Subcutaneous adipose tissue (tissue), 4 donors: ENCODE data around the gene CNPY1. TPM values are rescaled to one million over a fixed set of nuclear protein-coding genes. Genes with fewer than 3 reads are reported as not detected.

Experiments
- total RNA-seq, 4 donors: library from RNA; depleted of rRNA; stranded (reverse); fragments of >200 nt; gene quantifications; one replicate each; pipeline ENCODE4 v1.1.0, GENCODE V29; 2016
- TF ChIP-seq, protein P1 (sequence below): fragments of 450-650 bp; IDR thresholded peaks from one replicate; pipeline ENCODE4 v1.5.1; 2016; ENCODE audit warnings: low read depth, mild to moderate bottlenecking, control low read depth, antibody characterized with exemption, moderate library complexity

The CNPY1 gene
- total RNA-seq, 4 donors from 2014 or later, result not detected

DNA sequence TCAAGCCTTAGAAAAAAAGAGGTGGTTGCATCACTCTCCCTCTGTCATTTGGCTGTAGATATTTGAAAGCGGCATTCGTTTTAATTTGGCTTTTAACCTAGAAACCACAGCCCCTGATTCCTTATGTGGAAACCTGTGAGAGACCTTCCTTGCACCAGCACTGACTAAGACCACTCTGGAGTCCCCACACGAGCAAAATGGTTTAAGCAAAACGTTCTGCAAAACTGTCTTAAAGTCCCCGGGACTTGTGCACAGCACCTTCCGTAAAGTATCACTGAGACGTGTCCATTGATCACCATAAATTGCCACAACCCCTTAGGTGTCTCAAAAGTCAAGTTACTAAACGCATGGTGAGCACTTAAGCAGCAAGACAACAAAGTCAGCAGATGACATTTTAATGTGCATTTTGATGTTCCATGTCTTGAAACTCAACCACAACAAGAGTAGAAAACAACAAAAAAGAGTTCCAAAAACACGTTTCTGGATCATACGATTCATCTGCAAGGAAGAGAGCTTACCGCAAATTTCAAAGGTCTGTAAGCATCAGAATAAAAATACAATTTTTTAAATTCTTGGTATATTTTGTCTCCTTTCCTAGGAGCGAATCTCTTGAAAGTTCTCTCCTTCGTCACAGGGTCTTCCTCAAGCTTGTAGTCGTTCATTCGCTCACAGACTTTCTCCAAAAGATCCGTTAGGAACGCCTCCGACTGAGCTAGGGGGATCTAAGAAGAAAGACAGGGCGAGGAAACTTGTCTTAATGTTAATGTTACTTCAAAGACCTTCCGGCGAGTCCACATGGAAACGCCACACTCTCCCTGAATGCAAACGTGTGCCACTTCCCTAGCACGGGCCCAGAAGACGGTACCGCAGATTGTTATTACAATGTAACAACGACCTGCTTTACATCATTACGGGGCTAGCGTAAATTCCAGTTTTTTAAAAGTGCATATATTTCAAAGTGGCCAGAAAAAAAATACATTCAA is 37.7 kb downstream of the CNPY1 start:
- TF ChIP-seq, protein P1, sequence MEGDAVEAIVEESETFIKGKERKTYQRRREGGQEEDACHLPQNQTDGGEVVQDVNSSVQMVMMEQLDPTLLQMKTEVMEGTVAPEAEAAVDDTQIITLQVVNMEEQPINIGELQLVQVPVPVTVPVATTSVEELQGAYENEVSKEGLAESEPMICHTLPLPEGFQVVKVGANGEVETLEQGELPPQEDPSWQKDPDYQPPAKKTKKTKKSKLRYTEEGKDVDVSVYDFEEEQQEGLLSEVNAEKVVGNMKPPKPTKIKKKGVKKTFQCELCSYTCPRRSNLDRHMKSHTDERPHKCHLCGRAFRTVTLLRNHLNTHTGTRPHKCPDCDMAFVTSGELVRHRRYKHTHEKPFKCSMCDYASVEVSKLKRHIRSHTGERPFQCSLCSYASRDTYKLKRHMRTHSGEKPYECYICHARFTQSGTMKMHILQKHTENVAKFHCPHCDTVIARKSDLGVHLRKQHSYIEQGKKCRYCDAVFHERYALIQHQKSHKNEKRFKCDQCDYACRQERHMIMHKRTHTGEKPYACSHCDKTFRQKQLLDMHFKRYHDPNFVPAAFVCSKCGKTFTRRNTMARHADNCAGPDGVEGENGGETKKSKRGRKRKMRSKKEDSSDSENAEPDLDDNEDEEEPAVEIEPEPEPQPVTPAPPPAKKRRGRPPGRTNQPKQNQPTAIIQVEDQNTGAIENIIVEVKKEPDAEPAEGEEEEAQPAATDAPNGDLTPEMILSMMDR, result no peak

DNA sequence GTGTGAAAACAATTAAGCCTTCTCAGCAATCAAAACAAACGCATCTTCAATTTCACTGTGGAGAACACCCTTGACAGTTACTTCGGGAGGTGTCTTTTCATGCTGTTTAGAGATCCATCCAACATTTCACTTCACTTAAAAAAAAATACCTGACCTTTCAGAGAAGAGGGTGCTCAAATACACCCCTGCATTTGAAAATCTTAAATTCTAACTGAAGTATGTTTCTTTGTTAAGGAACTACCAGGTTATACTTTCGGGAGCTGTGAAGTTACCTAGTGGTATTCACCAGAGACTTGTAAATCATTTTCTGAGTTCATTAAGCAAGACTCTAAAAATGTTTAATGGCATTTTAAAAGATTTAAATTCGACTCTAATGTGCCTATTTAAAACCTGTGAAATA is 38.8 kb downstream of the CNPY1 start:
- TF ChIP-seq, protein P1, result no peak

DNA sequence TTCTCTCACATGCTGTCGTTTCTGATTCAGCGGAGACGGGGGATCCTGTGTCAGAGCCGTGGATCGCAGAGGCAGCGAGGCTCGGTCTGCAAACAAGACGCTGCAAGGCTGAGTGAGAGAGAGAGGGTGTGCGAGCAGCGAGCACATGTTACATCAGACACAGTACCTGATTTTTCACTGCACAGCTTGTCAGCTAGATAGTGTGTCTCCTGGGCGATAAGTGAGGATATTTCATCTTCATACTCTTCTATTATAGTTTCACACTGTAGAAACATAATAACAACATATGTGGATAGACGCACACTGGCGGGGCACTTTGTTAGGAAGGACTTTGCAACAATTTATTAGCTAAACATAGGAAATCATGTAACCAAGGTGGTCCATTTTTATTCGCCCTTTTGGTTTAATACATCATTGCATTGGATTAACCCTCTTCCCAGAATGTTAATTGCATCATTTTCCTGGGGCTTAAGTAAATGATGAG is 39.5 kb downstream of the CNPY1 start:
- TF ChIP-seq, protein P1, result no peak

DNA sequence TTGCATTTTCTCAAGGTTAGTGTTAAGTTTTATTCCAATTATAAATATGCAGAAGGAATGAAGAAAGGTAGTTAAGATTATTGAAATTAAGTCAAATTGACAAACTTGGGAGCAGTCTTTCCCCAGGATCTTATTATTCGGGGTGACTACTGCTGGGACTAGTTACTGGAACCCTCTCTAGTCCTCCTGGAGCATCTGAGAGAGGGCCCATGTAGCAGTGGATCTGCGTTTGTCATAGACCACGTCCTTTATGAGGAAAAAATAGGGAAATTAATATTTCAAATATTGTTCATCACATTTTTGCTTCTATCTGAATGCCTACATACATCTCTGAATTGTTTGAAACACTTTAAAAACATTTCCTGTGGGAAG is 41.0 kb downstream of the CNPY1 start:
- TF ChIP-seq, protein P1, result no peak

DNA sequence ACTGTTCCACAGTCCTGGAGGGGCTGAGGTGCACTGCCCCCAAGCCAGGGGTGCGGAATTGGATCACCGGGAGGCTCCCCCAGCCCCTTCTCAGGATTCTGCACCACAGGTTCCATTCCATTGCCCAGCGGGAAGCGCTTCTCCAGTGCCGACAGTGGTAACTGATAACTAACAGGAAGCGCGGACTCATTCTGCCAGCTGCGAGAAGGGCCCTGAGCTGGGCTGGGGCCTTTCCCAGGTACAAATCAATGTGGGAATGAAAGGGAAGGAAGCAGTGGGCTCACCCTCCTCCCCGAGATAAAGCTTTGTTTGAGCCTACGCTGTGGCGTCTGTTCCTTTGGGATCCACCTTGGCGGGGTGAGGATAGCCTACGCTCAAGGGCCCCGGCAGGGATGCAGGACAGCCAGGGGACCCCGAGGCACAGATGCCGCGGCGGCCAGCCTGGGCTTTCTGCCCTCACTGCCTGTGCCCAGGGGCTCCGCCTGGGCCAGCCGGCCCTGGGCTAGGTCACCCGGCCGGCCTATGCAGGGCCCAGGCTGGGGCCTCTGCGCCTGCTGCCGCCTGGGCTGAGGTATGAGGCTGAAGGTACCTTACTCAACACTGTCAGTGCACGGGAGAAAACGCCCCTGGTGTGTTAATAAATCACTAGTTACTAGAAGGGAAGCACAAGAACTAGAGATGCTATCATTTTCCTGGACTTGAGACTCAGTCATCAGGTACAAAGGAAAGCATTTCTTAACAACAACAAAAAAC is 49.0 kb downstream of the CNPY1 start:
- TF ChIP-seq, protein P1, result no peak

DNA sequence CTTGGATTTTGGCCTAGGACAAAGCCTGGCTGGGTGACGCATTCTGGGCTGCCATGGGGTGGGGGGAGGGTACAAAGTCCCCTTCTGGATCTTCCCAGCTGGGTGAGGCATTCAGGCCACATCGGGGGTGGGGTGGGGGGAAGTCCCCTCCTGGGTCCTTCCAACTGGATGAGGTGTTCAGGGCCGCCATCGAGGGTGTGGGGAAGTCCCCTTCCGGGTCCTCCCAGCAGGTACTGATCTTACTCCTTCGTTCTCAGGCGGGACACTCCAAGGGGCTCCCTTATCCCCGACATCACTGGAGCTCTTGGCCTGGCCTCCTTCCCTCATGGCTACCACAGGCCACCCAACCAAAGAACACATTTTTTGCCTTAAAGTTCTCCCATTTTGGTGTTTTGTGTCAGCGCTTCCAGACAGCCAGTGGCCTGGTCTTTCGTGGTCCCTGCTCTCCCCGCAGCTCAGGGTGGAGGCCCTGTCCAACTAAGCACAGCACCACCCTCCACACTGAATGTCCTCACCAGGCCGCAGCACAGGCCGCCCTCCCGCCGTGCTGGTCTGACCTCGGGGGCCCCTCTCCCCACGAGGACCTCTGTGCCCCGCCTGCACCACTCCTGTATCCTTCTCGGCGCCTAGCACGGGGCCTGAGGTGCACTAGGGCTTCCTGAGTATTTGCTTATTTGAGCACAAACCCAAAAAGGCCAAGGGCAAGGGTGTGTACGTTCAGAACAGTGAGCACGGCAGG is 49.9 kb downstream of the CNPY1 start:
- TF ChIP-seq, protein P1, result no peak
